Panc1 (cell line): ENCODE results near the gene RELT.

Experiments used
- POLR2AphosphoS5 ChIP-seq: IDR thresholded peaks from 2 replicates; pipeline ENCODE4 v1.6.1; 2012; ENCODE audit warnings: mild to moderate bottlenecking, low read depth, low read length, moderate library complexity
- TCF7L2 ChIP-seq: IDR thresholded peaks from 2 replicates; pipeline ENCODE4 v1.6.1; 2011; ENCODE audit warnings: mild to moderate bottlenecking, low read depth, low read length, inconsistent platforms
- TF ChIP-seq, protein P1 (sequence below): fragments of 450-650 bp; IDR thresholded peaks from 2 replicates; pipeline ENCODE4 v1.5.1; 2017; ENCODE audit warnings: mild to moderate bottlenecking

- TF ChIP-seq, protein P1, sequence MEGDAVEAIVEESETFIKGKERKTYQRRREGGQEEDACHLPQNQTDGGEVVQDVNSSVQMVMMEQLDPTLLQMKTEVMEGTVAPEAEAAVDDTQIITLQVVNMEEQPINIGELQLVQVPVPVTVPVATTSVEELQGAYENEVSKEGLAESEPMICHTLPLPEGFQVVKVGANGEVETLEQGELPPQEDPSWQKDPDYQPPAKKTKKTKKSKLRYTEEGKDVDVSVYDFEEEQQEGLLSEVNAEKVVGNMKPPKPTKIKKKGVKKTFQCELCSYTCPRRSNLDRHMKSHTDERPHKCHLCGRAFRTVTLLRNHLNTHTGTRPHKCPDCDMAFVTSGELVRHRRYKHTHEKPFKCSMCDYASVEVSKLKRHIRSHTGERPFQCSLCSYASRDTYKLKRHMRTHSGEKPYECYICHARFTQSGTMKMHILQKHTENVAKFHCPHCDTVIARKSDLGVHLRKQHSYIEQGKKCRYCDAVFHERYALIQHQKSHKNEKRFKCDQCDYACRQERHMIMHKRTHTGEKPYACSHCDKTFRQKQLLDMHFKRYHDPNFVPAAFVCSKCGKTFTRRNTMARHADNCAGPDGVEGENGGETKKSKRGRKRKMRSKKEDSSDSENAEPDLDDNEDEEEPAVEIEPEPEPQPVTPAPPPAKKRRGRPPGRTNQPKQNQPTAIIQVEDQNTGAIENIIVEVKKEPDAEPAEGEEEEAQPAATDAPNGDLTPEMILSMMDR, result no peak
- TF ChIP-seq POLR2AphosphoS5, result no peak
- TF ChIP-seq TCF7L2, result no peak
Measured at GRCh38 chr11:73397468-73398131, 21.4 kb downstream of the RELT start.
